ENCODE results near the gene CLMP.
"Not testable (repeated sequence)": the region's sequence is repeated elsewhere in the genome, so short reads cannot be mapped to it uniquely, and the experiment has no call there.

The CLMP gene

DNA sequence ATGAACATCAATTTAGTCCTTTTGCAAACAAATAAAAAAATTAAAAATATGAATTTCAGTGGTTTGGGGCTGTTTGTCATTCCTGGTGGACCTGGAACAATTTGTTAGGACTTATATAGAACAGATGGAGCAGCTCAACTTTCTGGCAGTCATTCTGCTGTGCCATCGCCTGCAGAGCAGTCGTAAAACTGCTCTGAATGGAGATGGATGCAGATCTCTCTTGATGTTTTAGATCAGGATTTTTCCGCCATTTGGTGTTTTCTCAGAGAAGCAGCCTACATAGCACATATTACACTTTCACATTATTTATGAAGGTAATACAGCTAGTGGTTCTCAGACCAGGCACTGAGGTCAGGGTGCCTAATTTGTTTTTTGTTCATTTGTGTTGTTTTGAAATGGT lies 101.3 kb downstream of the CLMP start:
- no peak for FAIRE-seq
- no peak for DNase-seq (ENCODE audit: insufficient read length, low spot score)

- FAIRE-seq (peak; percentile 28), DNase-seq (ENCODE audit: insufficient read length, low spot score) (no peak)
Observed at GRCh38 chr11:123091506-123091905, 103.5 kb downstream of the CLMP start.

DNA sequence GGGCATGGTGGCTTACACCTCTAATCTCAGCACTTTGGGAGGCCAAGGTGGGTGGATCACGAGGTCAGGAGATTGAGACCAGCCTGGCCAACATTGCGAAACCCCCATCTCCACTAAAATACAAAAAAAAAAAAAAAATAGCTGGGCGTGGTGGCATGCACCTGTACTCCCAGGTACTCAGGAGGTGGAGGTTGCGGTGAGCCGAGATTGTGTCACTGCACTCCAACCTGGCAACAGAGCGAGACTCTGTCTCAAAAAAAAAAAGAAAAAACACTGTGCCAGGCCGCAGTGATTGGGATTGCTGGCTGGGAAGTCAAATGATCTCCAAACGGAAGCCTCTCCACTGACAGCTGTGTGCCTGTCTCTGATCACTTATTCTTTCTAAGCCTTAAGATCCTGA lies 104.9 kb downstream of the CLMP start:
- not testable (repeated sequence) for FAIRE-seq; DNase-seq (ENCODE audit: insufficient read length, low spot score)

DNA sequence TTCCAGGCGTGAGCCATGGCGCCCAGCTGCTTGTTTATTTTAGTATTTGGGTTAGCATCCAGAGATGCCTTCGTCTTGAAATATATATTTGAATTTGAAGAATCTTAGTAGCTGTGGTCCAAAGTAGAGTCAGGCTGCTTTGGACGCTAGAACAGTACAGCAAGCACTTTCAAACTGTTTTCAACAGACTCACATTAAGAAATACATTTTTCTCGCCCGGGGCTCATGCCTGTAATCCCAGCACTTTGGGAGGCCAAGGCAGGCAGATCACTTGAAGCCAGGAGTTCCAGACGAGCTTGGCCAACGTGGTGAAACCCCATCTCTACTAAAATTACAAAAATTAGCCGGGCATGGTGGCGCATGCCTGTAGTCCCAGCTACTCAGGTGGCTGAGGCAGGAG lies 106.2 kb downstream of the CLMP start:
- DNase-seq (ENCODE audit: insufficient read length, low spot score); FAIRE-seq: not testable (repeated sequence)

DNA sequence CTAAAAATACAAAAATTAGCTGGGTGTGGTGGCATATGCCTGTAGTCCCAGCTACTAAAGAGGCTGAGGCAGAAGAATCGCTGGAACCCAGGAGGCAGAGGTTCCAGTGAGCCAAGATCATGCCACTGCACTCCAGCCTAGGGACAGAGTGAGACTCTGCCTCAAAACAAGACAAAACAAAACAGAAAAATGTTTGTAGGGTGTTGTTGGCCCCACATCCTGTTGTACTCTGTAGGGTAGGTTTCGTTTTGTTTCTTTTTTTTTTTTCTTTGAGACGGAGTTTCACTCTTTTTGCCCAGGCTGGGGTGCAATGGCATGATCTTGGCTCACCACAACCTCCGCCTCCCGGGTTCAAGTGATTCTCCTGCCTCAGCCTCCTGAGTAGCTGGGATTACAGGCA lies 107.4 kb downstream of the CLMP start:
- not testable (repeated sequence) for DNase-seq (ENCODE audit: insufficient read length, low spot score); FAIRE-seq

DNA sequence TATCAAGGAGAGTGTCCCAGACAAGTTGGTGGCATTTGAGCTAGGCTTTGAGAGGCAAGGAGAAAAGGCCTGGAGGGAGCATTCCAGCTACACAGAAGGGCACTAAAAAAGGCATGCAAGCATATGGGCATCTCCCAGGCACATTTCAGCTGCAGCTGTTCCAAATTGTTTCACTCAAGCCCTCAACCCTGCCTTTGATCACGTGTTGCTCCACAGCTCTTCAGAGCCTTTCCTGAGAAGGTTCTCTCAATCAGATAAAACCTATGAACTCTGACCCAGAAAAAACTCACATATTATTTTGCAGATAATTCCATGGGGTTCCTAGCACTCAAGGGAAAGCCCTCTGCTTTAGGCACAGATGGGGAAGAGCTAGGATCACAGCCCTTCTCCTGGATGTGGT lies 108.7 kb downstream of the CLMP start:
- FAIRE-seq: no peak
- no peak for DNase-seq (ENCODE audit: insufficient read length, low spot score)

DNA sequence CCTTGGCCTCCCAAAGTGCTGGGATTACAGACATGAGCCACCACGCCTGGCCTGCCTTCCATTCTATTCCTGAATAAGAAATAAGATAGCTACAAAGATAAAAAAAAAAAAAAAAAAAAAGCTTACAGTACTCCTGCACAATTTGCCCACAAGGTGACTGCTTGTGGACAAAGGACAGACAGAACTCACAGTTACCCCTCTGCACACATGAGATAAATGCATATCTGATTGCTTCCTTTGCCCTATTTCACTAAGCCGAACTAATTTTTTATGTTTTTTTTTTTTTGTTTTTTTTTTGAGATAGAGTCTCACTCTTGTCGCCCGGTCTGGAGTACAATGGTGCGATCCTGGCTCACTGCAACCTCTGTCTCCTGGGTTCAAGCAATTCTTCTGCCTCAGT lies 109.6 kb downstream of the CLMP start:
- DNase-seq (ENCODE audit: insufficient read length, low spot score) (no peak), FAIRE-seq (no peak)

DNA sequence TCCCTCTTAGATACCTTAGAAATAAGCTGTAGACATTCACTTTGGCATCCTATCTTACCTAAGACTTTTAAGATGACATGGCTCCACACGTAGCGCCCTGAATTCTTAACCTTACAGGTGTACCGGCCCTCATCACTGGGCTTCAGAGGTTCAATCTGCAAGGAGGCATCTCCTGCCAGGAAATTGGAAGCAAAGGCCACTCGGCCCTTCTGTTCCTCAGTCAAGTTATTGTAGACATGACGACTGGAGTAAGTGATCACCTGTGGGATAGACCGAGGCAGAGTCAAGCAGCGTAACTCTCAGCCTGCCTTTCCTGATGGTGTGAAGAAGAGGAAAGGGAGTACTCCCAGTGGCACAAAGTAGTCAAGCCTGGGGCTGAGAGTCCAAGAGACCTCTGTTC lies 110.6 kb downstream of the CLMP start:
- DNase-seq (ENCODE audit: insufficient read length, low spot score) (no peak), FAIRE-seq (no peak)

DNA sequence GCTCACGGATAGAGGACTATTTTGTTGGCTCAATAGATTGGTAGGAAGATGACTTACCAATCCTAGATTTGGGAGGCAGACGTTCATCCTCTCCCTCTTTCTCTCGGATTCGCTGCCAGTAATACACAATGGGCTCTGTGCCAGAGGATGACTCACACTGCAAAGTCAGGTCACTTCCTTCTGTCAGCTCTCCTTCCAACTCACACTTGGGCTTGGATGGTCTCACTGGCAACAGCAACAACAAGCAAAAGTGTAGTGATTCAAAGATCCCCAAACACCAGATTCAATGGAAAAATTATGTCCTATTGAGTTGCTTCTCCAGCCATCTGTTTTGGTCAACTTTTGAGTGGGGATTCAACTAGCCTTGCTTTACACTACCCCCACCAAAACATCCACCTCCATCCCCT lies 111.4 kb downstream of the CLMP start:
- peak; percentile 98 for FAIRE-seq
- DNase-seq (ENCODE audit: insufficient read length, low spot score): peak; percentile 88

GRCh38 chr11:123082977-123083376 lies 112.1 kb downstream of the CLMP start:
- FAIRE-seq (no peak), DNase-seq (ENCODE audit: insufficient read length, low spot score) (no peak)

DNA sequence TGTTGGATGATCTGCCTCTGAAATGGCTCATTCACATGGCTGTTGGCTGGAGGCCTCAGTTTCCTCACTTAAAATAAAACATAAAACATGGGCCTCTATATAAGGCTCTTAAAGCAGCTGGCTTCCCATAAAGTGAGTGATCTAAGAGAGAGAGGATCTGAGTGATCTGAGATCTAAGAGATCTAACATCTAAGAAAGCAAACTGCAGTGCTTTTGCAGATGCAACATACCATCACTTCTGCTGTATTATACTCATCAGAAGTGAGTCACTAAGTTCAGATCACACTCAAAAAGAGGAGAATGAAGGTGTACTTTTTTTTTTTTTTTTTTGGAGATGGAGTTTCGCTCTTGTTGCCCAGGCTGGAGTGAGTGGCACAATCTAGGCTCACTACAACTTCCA lies 115.0 kb downstream of the CLMP start:
- DNase-seq (ENCODE audit: insufficient read length, low spot score) (no peak), FAIRE-seq (no peak)

DNA sequence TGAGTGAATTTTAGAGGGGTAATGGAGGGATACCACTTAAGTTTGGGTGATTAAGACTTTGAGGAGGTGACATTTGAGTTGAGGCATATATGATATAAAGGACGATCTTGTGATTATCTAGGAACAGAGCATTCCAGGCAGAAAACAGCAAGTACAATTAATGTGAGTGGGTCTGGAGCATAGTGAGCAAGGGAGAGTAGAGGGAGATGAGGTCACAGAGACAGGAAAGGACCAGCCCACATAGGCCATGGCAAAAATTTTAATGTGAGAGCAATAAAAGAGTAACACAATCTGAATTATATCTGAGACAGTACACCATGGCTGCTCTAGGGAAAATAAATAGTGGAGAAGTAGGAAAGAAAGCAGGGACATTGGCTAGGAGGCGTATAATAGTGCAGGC lies 118.6 kb downstream of the CLMP start:
- no peak for DNase-seq (ENCODE audit: insufficient read length, low spot score)
- peak; percentile 65 for FAIRE-seq

- DNase-seq (ENCODE audit: insufficient read length, low spot score) (no peak), FAIRE-seq (no peak)
Observed at GRCh38 chr11:123073343-123074057, 121.5 kb downstream of the CLMP start.

GRCh38 chr11:123072762-123073161 lies 122.3 kb downstream of the CLMP start:
- DNase-seq (ENCODE audit: insufficient read length, low spot score): no peak
- FAIRE-seq: no peak

DNA sequence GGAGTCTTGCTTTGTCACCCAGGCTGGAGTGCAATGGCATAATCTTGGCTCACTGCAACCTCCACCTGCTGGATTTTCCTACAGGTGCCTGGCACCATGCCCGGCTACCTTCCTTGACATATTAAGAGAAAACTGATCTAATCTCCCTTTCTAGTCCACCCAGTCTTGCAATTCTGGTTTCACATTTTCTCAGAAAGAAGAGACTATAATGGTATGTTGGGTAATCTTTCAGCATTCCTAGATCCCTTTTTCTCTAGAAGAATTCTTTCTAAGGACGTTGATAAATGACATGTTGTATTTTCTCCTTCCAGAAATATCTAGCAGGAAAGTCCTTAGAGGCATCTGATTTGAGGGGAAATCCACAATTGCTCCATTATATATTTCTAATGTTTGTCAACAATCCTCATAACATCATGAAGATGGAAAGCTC lies 122.7 kb downstream of the CLMP start:
- DNase-seq (ENCODE audit: insufficient read length, low spot score) (no peak), FAIRE-seq (no peak)

DNA sequence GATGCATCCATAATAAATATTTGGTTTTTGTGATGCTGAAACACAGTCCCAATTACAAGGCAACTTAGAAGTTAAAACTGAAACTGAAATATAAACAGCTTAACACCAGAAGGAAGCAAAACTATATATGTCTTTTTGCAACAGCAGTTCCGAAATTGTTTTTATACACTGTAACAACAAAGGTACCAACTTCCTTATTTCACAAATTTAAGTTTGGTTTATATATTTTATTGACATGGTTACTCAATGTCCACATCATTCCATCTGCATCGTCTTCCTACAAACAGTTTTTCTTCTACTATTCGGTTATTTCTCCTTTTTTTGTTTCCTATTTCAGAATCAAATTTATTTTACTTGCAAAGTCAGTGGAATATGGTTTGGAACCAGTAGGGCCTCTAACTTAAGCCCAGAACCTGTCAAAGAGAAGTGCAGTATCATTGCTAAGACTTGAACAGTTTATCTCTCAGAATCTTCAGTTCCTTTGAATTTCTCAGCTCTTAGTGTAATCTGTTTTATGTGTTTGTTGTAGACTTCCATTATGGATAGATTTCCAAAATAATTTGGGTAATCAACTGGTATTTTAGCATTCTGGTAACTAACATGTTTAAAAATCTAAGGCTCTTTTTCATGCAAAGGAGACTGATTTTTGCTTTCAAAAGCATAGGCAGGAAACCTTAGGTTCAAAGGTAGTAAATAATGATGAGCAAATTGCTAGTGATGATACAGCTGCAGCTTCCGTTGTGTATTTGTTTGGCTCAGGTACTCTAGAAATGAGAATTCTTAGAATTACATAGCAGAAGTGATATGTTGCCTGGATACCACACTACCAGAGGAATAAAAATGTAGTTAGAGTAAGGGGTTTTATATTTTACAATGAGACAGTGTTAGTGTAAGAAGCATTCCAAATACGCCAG lies 124.9 kb downstream of the CLMP start:
- FAIRE-seq: no peak
- no peak for DNase-seq (ENCODE audit: insufficient read length, low spot score)

DNA sequence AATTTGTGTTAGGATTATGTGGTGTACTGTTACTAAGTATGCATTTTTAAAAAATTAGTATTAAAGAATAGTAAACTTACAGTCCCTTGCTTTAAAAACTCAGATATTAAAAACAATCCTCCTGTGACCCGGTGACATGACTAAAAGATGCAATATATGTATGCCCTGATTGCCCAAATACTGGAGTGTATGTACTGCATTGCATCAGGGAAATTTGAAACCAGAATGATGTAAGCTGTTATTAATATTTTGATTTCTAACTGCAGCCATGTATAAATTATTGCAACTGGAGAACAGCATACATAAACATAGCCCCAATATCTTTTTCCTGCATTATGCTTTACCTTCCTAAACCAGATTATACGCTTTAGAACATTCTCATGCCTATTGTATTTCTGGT lies 129.4 kb downstream of the CLMP start:
- DNase-seq (ENCODE audit: insufficient read length, low spot score) (no peak), FAIRE-seq (no peak)

- DNase-seq (ENCODE audit: insufficient read length, low spot score): no peak
- FAIRE-seq: no peak
Observed at GRCh38 chr11:123063826-123064657, 131.0 kb downstream of the CLMP start.

GRCh38 chr11:123062892-123063825 lies 131.9 kb downstream of the CLMP start:
- no peak for FAIRE-seq
- no peak for DNase-seq (ENCODE audit: insufficient read length, low spot score)

All from HTR-8/SVneo (cell line).